H1 (cell line): ENCODE data around the gene TMEM272. TPM values are rescaled to one million over a fixed set of nuclear protein-coding genes. Genes with fewer than 3 reads are reported as not detected.

Experiments
- CTCF ChIA-PET: fragments of 300-600 bp; sonication (Branson Sonifier 250); formaldehyde crosslinking; loops from one replicate; lab custom pipeline; 2021; ENCODE audit not compliant: partially characterized antibody; lab: Charles Lee
- POLR2A ChIA-PET: fragments of 300-600 bp; sonication (Branson Sonifier 250); formaldehyde crosslinking; loops from one replicate; lab custom pipeline; 2021; ENCODE audit warnings: inconsistent platforms; ENCODE audit not compliant: partially characterized antibody; lab: Charles Lee
- DNase-seq, 2 experiments: peaks; one replicate each; pipeline versions ENCODE4 v3.0.0 to v3.0.0-alpha.2; 2010 to 2022; ENCODE audit warnings: low spot score in 2 of 2, low read depth in 1 of 2, mixed read lengths in 1 of 2
- FAIRE-seq: peaks from 2 replicates; lab custom pipeline; 2011; peaks lifted over from hg19 to GRCh38; lab: Jason Lieb, UNC
- H2AFZ ChIP-seq: 2 replicates; pipeline ENCODE4 v1.8.1; 2012; ENCODE audit warnings: low read length, inconsistent platforms
- H2AK5ac ChIP-seq: 2 replicates; pipeline ENCODE4 v1.6.1; 2013; ENCODE audit warnings: low read depth, low read length
- H2BK120ac ChIP-seq: replicated peaks from 2 replicates; pipeline ENCODE3; 2013; ENCODE audit warnings: low read depth, low read length, inconsistent platforms
- H2BK12ac ChIP-seq: 2 replicates; pipeline ENCODE4 v1.6.1; 2013; ENCODE audit warnings: low read depth, low read length
- H2BK15ac ChIP-seq: 2 replicates; pipeline ENCODE4 v1.6.1; 2013; ENCODE audit warnings: low read length
- H2BK20ac ChIP-seq: 2 replicates; pipeline ENCODE4 v1.6.1; 2013; ENCODE audit warnings: low read length
- H2BK5ac ChIP-seq: 2 replicates; pipeline ENCODE4 v1.6.1; 2013; ENCODE audit warnings: low read depth, low read length
- H3K14ac ChIP-seq: 2 replicates; pipeline ENCODE4 v1.6.1; 2013; ENCODE audit warnings: inconsistent platforms; ENCODE audit not compliant: insufficient read length
- H3K18ac ChIP-seq: 2 replicates; pipeline ENCODE4 v1.6.1; 2013; ENCODE audit warnings: low read length; ENCODE audit errors: extremely low read depth
- H3K23ac ChIP-seq: 2 replicates; pipeline ENCODE4 v1.6.1; 2013; ENCODE audit warnings: inconsistent platforms; ENCODE audit not compliant: insufficient read length
- H3K23me2 ChIP-seq: 2 replicates; pipeline ENCODE4 v1.6.1; 2013; ENCODE audit warnings: low read depth, low read length
- H3K27ac ChIP-seq: 2 replicates; pipeline ENCODE4 v1.6.1; 2011; ENCODE audit warnings: low read depth, low read length, inconsistent platforms
- H3K27me3 ChIP-seq, 4 experiments: replicated peaks in 1 of 4; 1 replicate in 1 of 4; 2 replicates in 3 of 4; pipeline versions ENCODE4 v1.6.1 to v1.8.1; 2011 to 2013; ENCODE audit warnings: low read length in 3 of 4, mild to moderate bottlenecking in 3 of 4, inconsistent platforms in 2 of 4, mixed read lengths in 2 of 4, moderate library complexity in 1 of 4; ENCODE audit not compliant: control insufficient read depth in 3 of 4, insufficient read depth in 3 of 4; ENCODE audit errors: extremely low read depth in 1 of 4
- H3K36me3 ChIP-seq, 4 experiments: 2 replicates each; pipeline versions ENCODE4 v1.6.1 to v1.8.1; 2011 to 2013; ENCODE audit warnings: mild to moderate bottlenecking in 4 of 4, low read length in 3 of 4, moderate library complexity in 2 of 4, control low read depth in 1 of 4, inconsistent platforms in 1 of 4; ENCODE audit not compliant: insufficient read depth in 4 of 4, control insufficient read depth in 2 of 4
- H3K4ac ChIP-seq: replicated peaks from 2 replicates; pipeline ENCODE3; 2013; ENCODE audit warnings: low read length, low read depth, mixed read lengths, inconsistent platforms; ENCODE audit not compliant: insufficient read length
- H3K4me1 ChIP-seq, 4 experiments: replicated peaks in 1 of 4; 1 replicate in 1 of 4; 2 replicates in 3 of 4; pipeline versions ENCODE4 v1.6.1 to v1.8.1; 2011 to 2013; ENCODE audit warnings: low read length in 3 of 4, inconsistent platforms in 2 of 4, mixed read lengths in 1 of 4; ENCODE audit not compliant: insufficient read depth in 4 of 4, control insufficient read depth in 3 of 4
- H3K4me2 ChIP-seq, 2 experiments: 2 replicates each; pipeline versions ENCODE4 v1.6.1 to v1.8.1; 2011 to 2013; ENCODE audit warnings: low read depth in 2 of 2, low read length in 2 of 2, control low read depth in 1 of 2, inconsistent platforms in 1 of 2, mild to moderate bottlenecking in 1 of 2; ENCODE audit not compliant: insufficient read depth in 1 of 2
- H3K4me3 ChIP-seq, 4 experiments: fragments of 200-600, 300-600 bp in 1 of 4; sonication (generic), shearing (Covaris generic), sonication (Bioruptor Twin) in 1 of 4; 2 replicates each; pipeline versions ENCODE4 v1.5.1 to v1.8.1; 2011 to 2016; ENCODE audit warnings: low read length in 4 of 4, low read depth in 3 of 4, control low read depth in 2 of 4, inconsistent platforms in 2 of 4, mild to moderate bottlenecking in 2 of 4, mixed read lengths in 1 of 4, moderate library complexity in 1 of 4; ENCODE audit not compliant: insufficient read depth in 2 of 4; ENCODE audit errors: extremely low read depth in 1 of 4
- H3K56ac ChIP-seq: replicated peaks from 2 replicates; pipeline ENCODE3; 2013; ENCODE audit warnings: low read depth, mild to moderate bottlenecking, mixed read lengths, low read length, inconsistent platforms; ENCODE audit not compliant: insufficient read length
- H3K79me1 ChIP-seq: 2 replicates; pipeline ENCODE4 v1.6.1; 2013; ENCODE audit warnings: low read depth, low read length, control low read depth
- H3K79me2 ChIP-seq, 2 experiments: 2 replicates each; pipeline versions ENCODE4 v1.6.1 to v1.8.1; 2012 to 2013; ENCODE audit warnings: low read length in 2 of 2, mild to moderate bottlenecking in 2 of 2, inconsistent platforms in 1 of 2; ENCODE audit not compliant: insufficient read depth in 2 of 2, control insufficient read depth in 1 of 2
- H3K9ac ChIP-seq, 4 experiments: replicated peaks in 1 of 4; 1 replicate in 1 of 4; 2 replicates in 3 of 4; pipeline versions ENCODE4 v1.6.1 to v1.8.1; 2011 to 2013; ENCODE audit warnings: low read depth in 3 of 4, low read length in 3 of 4, control low read depth in 2 of 4, mild to moderate bottlenecking in 2 of 4, moderate library complexity in 2 of 4, inconsistent platforms in 1 of 4; ENCODE audit errors: extremely low read depth in 1 of 4
- H3K9me3 ChIP-seq, 2 experiments: 2 replicates each; pipeline versions ENCODE4 v1.6.1 to v1.8.1; 2012 to 2013; ENCODE audit warnings: mild to moderate bottlenecking in 2 of 2, moderate library complexity in 2 of 2, control low read depth in 1 of 2, inconsistent platforms in 1 of 2, low read depth in 1 of 2, low read length in 1 of 2, mixed read lengths in 1 of 2; ENCODE audit not compliant: insufficient read depth in 2 of 2
- H4K20me1 ChIP-seq, 2 experiments: replicated peaks in 1 of 2; 2 replicates each; pipeline versions ENCODE3 to v1.8.1; 2011 to 2013; ENCODE audit warnings: inconsistent platforms in 2 of 2, low read length in 2 of 2, mild to moderate bottlenecking in 1 of 2; ENCODE audit not compliant: insufficient read depth in 2 of 2, control insufficient read depth in 1 of 2
- H4K5ac ChIP-seq: 2 replicates; pipeline ENCODE4 v1.6.1; 2013; ENCODE audit warnings: low read length, low read depth, mixed read lengths, inconsistent platforms; ENCODE audit not compliant: insufficient read length
- H4K8ac ChIP-seq: 2 replicates; pipeline ENCODE4 v1.8.0; 2013; ENCODE audit warnings: mild to moderate bottlenecking, moderate library complexity, low read length, inconsistent platforms; ENCODE audit not compliant: insufficient read depth; ENCODE audit errors: extremely low read depth
- H4K91ac ChIP-seq: replicated peaks from 2 replicates; pipeline ENCODE3; 2013; ENCODE audit warnings: low read length, mixed read lengths, inconsistent platforms; ENCODE audit not compliant: insufficient read length
- ATF3 ChIP-seq: IDR thresholded peaks from 2 replicates; pipeline ENCODE4 v1.6.1; 2011; ENCODE audit warnings: low read depth, mild to moderate bottlenecking, low read length; ENCODE audit not compliant: insufficient read depth
- BCL11A ChIP-seq, 2 experiments: IDR thresholded peaks; one replicate each; pipeline ENCODE4 v1.6.1; 2011; ENCODE audit warnings: low read depth in 2 of 2, low read length in 2 of 2, mild to moderate bottlenecking in 2 of 2
- CTCF ChIP-seq, 3 experiments: IDR thresholded peaks; 1 replicate in 2 of 3; 2 replicates in 1 of 3; pipeline versions ENCODE4 v1.5.1 to v1.6.1; 2011; ENCODE audit warnings: low read length in 3 of 3, mild to moderate bottlenecking in 3 of 3, inconsistent platforms in 2 of 3, low read depth in 1 of 3, moderate library complexity in 1 of 3; ENCODE audit not compliant: insufficient read depth in 1 of 3; ENCODE audit errors: control extremely low read depth in 1 of 3
- JUND ChIP-seq: IDR thresholded peaks from 2 replicates; pipeline ENCODE4 v1.6.1; 2011; ENCODE audit warnings: mild to moderate bottlenecking, improper control_type of control experiment, low read length
- KDM1A ChIP-seq: fragments of 200-600, 300-600 bp; sonication (generic); IDR thresholded peaks from 2 replicates; pipeline ENCODE4 v1.7.1; 2016; ENCODE audit warnings: mild to moderate bottlenecking, low read length, borderline replicate concordance
- KDM5A ChIP-seq: fragments of 200-600 bp; IDR thresholded peaks from 2 replicates; pipeline ENCODE4 v1.7.1; 2012; ENCODE audit warnings: mild to moderate bottlenecking, low read length, inconsistent platforms, mixed read lengths
- POLR2A ChIP-seq, 2 experiments: IDR thresholded peaks; 1 replicate in 1 of 2; 2 replicates in 1 of 2; pipeline ENCODE4 v1.6.1; 2011; ENCODE audit warnings: low read depth in 2 of 2, low read length in 2 of 2, mild to moderate bottlenecking in 2 of 2; ENCODE audit errors: control extremely low read depth in 1 of 2
- RBBP5 ChIP-seq: IDR thresholded peaks from 2 replicates; pipeline ENCODE4 v1.7.1; 2012; ENCODE audit warnings: low read depth, mild to moderate bottlenecking, inconsistent platforms, low read length, moderate library complexity, borderline replicate concordance
- RXRA ChIP-seq: IDR thresholded peaks from 2 replicates; pipeline ENCODE4 v1.6.1; 2011; ENCODE audit warnings: low read depth, mild to moderate bottlenecking, low read length, moderate library complexity; ENCODE audit not compliant: insufficient read depth
- SP1 ChIP-seq: IDR thresholded peaks from 2 replicates; pipeline ENCODE4 v1.6.1; 2011; ENCODE audit warnings: low read depth, low read length
- WGBS, 2 experiments: shearing (Covaris generic) in 1 of 2; methylation state at CpG; one replicate each; pipeline versions ENCODE4 v1.1.6 to v1.1.7; 2013 to 2015; ENCODE audit warnings: low lambda C conversion rate in 2 of 2, mixed read lengths in 2 of 2, inconsistent platforms in 1 of 2, low coverage in 1 of 2, missing lambda C conversion rate in 1 of 2; ENCODE audit not compliant: insufficient replicate concordance in 2 of 2, insufficient coverage in 1 of 2, insufficient read length in 1 of 2; ENCODE audit errors: extremely low coverage in 1 of 2, missing lambda C conversion rate in 1 of 2; 5-methylcytosine and 5-hydroxymethylcytosine counted together
- polyA plus RNA-seq, 7 experiments: library from polyadenylated mRNA; depleted of rRNA in 3 of 7; stranded (reverse) in 5 of 7; unstranded in 2 of 7; fragments of >200 nt in 5 of 7; fragments of 200-250 nt in 2 of 7; gene quantifications; 1 replicate in 5 of 7; 2 replicates in 1 of 7; 4 replicates in 1 of 7; pipeline versions ENCODE4 v1.2.1 to v1.2.3, GENCODE V29; 2011 to 2013; ENCODE audit warnings: missing spikeins in 2 of 7, mixed read lengths in 2 of 7
- total RNA-seq: library from RNA; stranded (reverse); fragmentation: NEBNext Ultra II Directional; extraction: Animal tissue kit (Norgen Biotek cat#: 25700); gene quantifications from 2 replicates; pipeline ENCODE4 v1.2.1, GENCODE V29; 2021

Gene TMEM272
- total and polyA plus RNA-seq, 2 of the 8 experiments (the other 6 are each of a cell fraction or from before 2014, with no cell fraction given): 0.05 TPM; not detected in 1

- Histone ChIP-seq H2AK5ac (no peak overlapping the region), H3K14ac (no peak overlapping the region), H2BK20ac (no peak overlapping the region), H3K23ac (no peak overlapping the region), H3K79me1 (no peaks in the 10 kb centered on the region), H4K20me1 (no peaks in the 10 kb centered on the region), H3K36me3 (no peaks in the 10 kb centered on the region), H3K9me3 (no peaks in the 10 kb centered on the region), H3K9ac (no peak overlapping the region), H3K23me2 (no peaks in the 10 kb centered on the region), H3K4ac (no peak overlapping the region), H2AFZ (no peak overlapping the region), H2BK5ac (no peak overlapping the region), H2BK12ac (no peak overlapping the region), H3K18ac (no peak overlapping the region), H3K56ac (no peak overlapping the region), H3K4me3 (no peak overlapping the region; a peak in 1 of 8 replicates), H3K79me2 (no peaks in the 10 kb centered on the region), H3K27ac (no peak overlapping the region), H4K8ac (no peak overlapping the region), H3K4me1 (0 out of 7 replicates have a peak, but pooled peaks cover 0 to 4% (median 0%) of the 10 kb centered on the region in 4 experiments), H4K91ac (no peak overlapping the region), H3K27me3 (no peaks in the 10 kb centered on the region), H4K5ac (no peak overlapping the region), H2BK120ac (no peak overlapping the region), H3K4me2 (no peak overlapping the region), H2BK15ac (no peak overlapping the region)
- FAIRE-seq: no peak
- CTCF ChIA-PET: interaction anchor here (0.8 to 7.8 kb wide), 13 partner anchors 9 to 558 kb away, joined by 3 to 78 read pairs (median 9); partner anchors contain the start of genes NEK5 and VPS36
- 79% methylated on average over 3 of the region's 3 CpGs; no CpG with 5 or more reads in 1 of the 2 experiments for WGBS, 2 experiments
- DNase-seq: no peak
- POLR2A ChIA-PET: no interaction called here
- TF ChIP-seq KDM1A (no peak), RXRA (no peak), RBBP5 (no peak), JUND (no peak), POLR2A (IDR thresholded peaks at IDR 0.05; ENCODE audit: control extremely low read depth in 1 of 2, low read depth in 2 of 2, low read length in 2 of 2) (no peak), KDM5A (no peak), ATF3 (no peak), SP1 (no peak), CTCF (IDR thresholded peaks at IDR 0.05; ENCODE audit: control extremely low read depth in 1 of 3, insufficient read depth in 1 of 3, low read depth in 1 of 3, low read length in 3 of 3) (no peak), BCL11A (IDR thresholded peaks at IDR 0.05; ENCODE audit: low read depth in 2 of 2, low read length in 2 of 2) (no peak)
Measured at GRCh38 chr13:51892657-51893056, 47.7 kb upstream of the TMEM272 start.
